ENCODE results near the gene NHLH1. TPM values are rescaled to one million over a fixed set of nuclear protein-coding genes. Genes with fewer than 3 reads are reported as not detected.

NHLH1 gene
- total RNA-seq, 2 donors from 2014 or later: not detected

DNA sequence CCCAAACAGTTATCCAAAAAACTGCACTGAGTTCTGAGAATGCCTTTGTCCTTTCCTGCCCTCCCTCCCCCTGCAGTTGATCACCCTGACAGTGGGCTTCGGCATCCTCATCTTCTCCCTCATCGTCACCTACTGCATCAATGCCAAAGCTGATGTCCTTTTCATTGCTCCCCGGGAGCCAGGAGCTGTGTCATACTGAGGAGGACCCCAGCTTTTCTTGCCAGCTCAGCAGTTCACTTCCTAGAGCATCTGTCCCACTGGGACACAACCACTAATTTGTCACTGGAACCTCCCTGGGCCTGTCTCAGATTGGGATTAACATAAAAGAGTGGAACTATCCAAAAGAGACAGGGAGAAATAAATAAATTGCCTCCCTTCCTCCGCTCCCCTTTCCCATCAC lies 8.8 kb upstream of the NHLH1 start:
- Histone ChIP-seq H3K9me3 (no peaks in the 10 kb centered on the region), H3K4me1 (no peaks in the 10 kb centered on the region), H3K4me3 (no peak overlapping the region), H3K36me3 (peaks cover 60% of the 10 kb centered on the region), H3K27ac (no peak overlapping the region), H3K27me3 (no peaks in the 10 kb centered on the region)
- TF ChIP-seq, protein P1, sequence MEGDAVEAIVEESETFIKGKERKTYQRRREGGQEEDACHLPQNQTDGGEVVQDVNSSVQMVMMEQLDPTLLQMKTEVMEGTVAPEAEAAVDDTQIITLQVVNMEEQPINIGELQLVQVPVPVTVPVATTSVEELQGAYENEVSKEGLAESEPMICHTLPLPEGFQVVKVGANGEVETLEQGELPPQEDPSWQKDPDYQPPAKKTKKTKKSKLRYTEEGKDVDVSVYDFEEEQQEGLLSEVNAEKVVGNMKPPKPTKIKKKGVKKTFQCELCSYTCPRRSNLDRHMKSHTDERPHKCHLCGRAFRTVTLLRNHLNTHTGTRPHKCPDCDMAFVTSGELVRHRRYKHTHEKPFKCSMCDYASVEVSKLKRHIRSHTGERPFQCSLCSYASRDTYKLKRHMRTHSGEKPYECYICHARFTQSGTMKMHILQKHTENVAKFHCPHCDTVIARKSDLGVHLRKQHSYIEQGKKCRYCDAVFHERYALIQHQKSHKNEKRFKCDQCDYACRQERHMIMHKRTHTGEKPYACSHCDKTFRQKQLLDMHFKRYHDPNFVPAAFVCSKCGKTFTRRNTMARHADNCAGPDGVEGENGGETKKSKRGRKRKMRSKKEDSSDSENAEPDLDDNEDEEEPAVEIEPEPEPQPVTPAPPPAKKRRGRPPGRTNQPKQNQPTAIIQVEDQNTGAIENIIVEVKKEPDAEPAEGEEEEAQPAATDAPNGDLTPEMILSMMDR (IDR thresholded peaks at IDR 0.05): no peak
- DNase-seq (ENCODE audit: low spot score): peak; percentile 47

DNA sequence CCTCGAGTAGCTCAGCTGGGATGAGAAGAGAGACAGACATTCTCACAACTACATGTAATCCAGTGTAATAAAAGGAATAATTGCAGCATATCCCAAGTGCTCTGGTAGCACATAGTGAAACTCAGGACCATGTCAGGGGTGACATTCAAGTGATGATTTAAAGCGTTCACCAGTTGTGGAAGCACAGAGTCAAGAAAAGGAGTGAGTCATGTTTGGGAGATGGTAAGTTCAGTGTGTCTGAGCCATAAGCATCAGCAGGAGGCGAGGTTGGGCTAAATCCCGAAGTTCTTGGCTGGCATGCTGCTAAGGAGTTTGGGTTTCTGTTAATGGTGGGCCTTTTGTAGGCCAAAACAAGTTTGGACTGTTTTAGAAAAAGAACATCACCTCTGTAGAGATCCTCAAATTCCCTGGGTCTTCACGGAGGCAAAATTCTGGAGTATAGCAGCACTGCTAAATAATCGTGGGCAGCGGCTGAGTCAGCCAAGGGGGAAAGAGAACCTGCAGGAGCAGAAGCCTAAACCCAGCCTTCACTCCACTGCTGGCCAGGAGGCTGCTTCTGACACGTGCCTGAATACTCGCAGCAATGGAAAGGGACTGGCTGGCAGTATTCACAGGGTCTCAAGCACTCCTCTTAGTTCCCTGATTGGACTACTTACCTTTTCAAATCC lies 7.2 kb upstream of the NHLH1 start:
- Histone ChIP-seq H3K27me3 (no peaks in the 10 kb centered on the region), H3K36me3 (peaks cover 44% of the 10 kb centered on the region), H3K9me3 (no peaks in the 10 kb centered on the region), H3K4me3 (no peak overlapping the region), H3K4me1 (no peaks in the 10 kb centered on the region), H3K27ac (no peak overlapping the region)
- DNase-seq (ENCODE audit: low spot score): peak; percentile 47
- TF ChIP-seq, protein P1 (IDR thresholded peaks at IDR 0.05): no peak

DNA sequence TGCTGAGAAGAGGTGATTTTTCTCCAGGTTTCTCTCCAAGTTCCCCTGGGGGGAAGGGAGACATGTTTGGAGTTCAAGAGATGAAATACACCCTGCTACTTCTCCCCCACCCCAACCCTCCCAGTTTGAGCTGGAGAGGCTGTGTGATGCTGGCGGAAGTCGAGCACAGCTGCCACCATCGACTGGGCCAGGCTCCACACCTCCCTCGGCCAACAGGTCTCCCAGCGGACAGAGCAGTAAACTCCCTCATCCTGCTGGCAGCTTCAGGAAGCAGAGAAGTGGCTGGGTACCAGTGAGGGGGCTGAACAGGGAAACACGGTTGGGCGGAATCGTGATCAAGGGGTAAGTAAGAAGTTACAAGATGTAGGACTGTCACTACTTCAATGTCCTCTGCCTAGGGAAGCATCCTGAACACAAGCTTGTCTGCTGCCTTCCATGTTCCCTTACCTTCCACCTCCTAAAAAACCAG lies 6.6 kb upstream of the NHLH1 start:
- Histone ChIP-seq H3K27me3 (no peaks in the 10 kb centered on the region), H3K9me3 (no peaks in the 10 kb centered on the region), H3K4me1 (no peaks in the 10 kb centered on the region), H3K4me3 (no peak overlapping the region), H3K36me3 (peaks cover 38% of the 10 kb centered on the region), H3K27ac (no peak overlapping the region)
- DNase-seq (ENCODE audit: low spot score): peak; percentile 34
- TF ChIP-seq, protein P1 (IDR thresholded peaks at IDR 0.05): no peak

DNA sequence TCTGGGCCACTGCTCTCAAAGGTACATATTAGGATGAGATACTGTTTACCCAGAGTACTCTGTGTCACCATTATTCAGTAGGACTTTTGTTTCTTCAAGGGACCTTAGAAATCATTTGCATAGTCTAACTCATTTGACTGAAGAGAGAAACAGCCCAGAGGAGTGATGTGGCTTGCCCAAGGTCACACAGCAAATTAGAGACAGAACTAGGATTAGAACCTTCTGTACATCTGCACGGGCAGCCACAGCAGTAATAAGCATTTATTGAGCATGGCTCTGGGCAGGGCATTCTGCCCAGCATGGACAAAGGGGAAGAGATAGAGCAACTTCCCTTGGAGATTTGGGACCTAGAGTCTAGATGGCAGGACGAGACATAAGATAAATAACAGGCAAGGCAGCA lies 5.7 kb upstream of the NHLH1 start:
- peak; percentile 18 for DNase-seq (ENCODE audit: low spot score)
- no peak overlapping the region for H3K27ac ChIP-seq
- H3K4me3 ChIP-seq: no peak overlapping the region
- no peaks in the 10 kb centered on the region for H3K9me3 ChIP-seq
- peaks cover 29% of the 10 kb centered on the region for H3K36me3 ChIP-seq
- TF ChIP-seq, protein P1 (IDR thresholded peaks at IDR 0.05): no peak
- no peaks in the 10 kb centered on the region for H3K4me1 ChIP-seq
- no peaks in the 10 kb centered on the region for H3K27me3 ChIP-seq

DNA sequence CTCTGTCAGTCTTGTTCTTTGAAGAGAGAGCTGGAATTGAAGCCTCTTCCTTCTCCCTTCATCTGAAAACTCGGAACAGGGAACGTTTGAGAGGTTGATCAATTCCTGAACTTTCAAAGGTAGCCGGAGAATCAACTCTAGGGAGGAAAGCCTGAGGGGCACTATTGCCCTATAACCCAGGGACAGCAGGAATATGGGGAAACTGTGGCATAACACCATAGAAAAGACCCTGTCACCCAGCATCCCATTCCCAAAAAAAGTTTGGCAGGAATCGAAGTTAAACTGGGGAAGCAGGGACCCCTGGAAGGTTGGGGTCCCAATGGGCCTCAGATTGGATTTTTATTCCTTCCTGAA lies 5.1 kb upstream of the NHLH1 start:
- H3K9me3 ChIP-seq: no peaks in the 10 kb centered on the region
- H3K27me3 ChIP-seq: no peaks in the 10 kb centered on the region

More for the DNA sequence above, 5.1 kb upstream of the NHLH1 start:
- TF ChIP-seq, protein P1 (IDR thresholded peaks at IDR 0.05): no peak
- no peak overlapping the region for H3K4me3 ChIP-seq
- peaks cover 23% of the 10 kb centered on the region for H3K36me3 ChIP-seq
- no peak for DNase-seq (ENCODE audit: low spot score)
- no peak overlapping the region for H3K27ac ChIP-seq
- no peaks in the 10 kb centered on the region for H3K4me1 ChIP-seq

Data from right atrium auricular region (tissue), 2 donors.